ENCODE results near the gene NUP214. TPM values are rescaled to one million over a fixed set of nuclear protein-coding genes. Genes with fewer than 3 reads are reported as not detected.
A peak's percentile ranks its signal among the peaks of the same experiment; 100 is the strongest.
"Not testable (repeated sequence)": the region's sequence is repeated elsewhere in the genome, so short reads cannot be mapped to it uniquely, and the experiment has no call there.

Gene NUP214
- total RNA-seq, 1 donor from 2014 or later = 67.4 TPM

GRCh38 chr9:131259432-131259898 lies 134.1 kb downstream of the NUP214 start:
- Mint-ChIP-seq H3K36me3 (ENCODE audit: low read depth) (peaks cover 59% of the 10 kb centered on the region), H3K4me1 (ENCODE audit: low read depth) (peaks cover 34% of the 10 kb centered on the region), H3K27me3 (ENCODE audit: low read depth) (no peaks in the 10 kb centered on the region), H3K9me3 (no peaks in the 10 kb centered on the region), H3K4me3 (ENCODE audit: low read depth) (no peak overlapping the region), H3K27ac (peak overlapping the region; percentile 28)
- DNase-seq (ENCODE audit: low spot score) = no peak
- intact Hi-C loops (cut with micrococcal nuclease) = loop anchor here (10.0 kb wide), 1 partner anchor 1095 kb away; the partner anchor contains the start of gene SETX

- Mint-ChIP-seq H3K4me3 (ENCODE audit: low read depth) (no peak overlapping the region), H3K27ac (peak overlapping the region; percentile 28), H3K9me3 (no peaks in the 10 kb centered on the region), H3K27me3 (ENCODE audit: low read depth) (no peaks in the 10 kb centered on the region), H3K36me3 (ENCODE audit: low read depth) (peaks cover 65% of the 10 kb centered on the region), H3K4me1 (ENCODE audit: low read depth) (peaks cover 38% of the 10 kb centered on the region)
- intact Hi-C loops (cut with micrococcal nuclease) = loop anchor here (10.0 kb wide), 1 partner anchor 1095 kb away; the partner anchor contains the start of gene SETX
- DNase-seq (ENCODE audit: low spot score) = no peak
These were observed 134.7 kb downstream of the NUP214 start for GRCh38 chr9:131259916-131260597.

- no peaks in the 10 kb centered on the region for H3K27me3 Mint-ChIP-seq (ENCODE audit: low read depth)
These were observed 135.5 kb downstream of the NUP214 start for GRCh38 chr9:131260751-131261452.

GRCh38 chr9:131262327-131263032 lies 137.1 kb downstream of the NUP214 start:
- intact Hi-C loops (cut with micrococcal nuclease) = no loop called here
- no peaks in the 10 kb centered on the region for H3K27me3 Mint-ChIP-seq (ENCODE audit: low read depth)
- no peak for DNase-seq (ENCODE audit: low spot score)
- H3K4me1 Mint-ChIP-seq (ENCODE audit: low read depth) = peaks cover 47% of the 10 kb centered on the region
- peak overlapping the region; percentile 7 for H3K4me3 Mint-ChIP-seq (ENCODE audit: low read depth)
- H3K27ac Mint-ChIP-seq = peak overlapping the region; percentile 40
- H3K36me3 Mint-ChIP-seq (ENCODE audit: low read depth) = peaks cover 77% of the 10 kb centered on the region
- no peaks in the 10 kb centered on the region for H3K9me3 Mint-ChIP-seq

More at GRCh38 chr9:131260751-131261452, 135.5 kb downstream of the NUP214 start:
- intact Hi-C loops (cut with micrococcal nuclease) = no loop called here
- H3K36me3 Mint-ChIP-seq (ENCODE audit: low read depth) = peaks cover 67% of the 10 kb centered on the region
- no peak overlapping the region for H3K4me3 Mint-ChIP-seq (ENCODE audit: low read depth)
- peaks cover 41% of the 10 kb centered on the region for H3K4me1 Mint-ChIP-seq (ENCODE audit: low read depth)
- peak overlapping the region; percentile 22 for H3K27ac Mint-ChIP-seq
- DNase-seq (ENCODE audit: low spot score) = no peak
- H3K9me3 Mint-ChIP-seq = no peaks in the 10 kb centered on the region

- H3K9me3 Mint-ChIP-seq; H3K27me3 Mint-ChIP-seq (ENCODE audit: low read depth); DNase-seq (ENCODE audit: low spot score); H3K4me3 Mint-ChIP-seq (ENCODE audit: low read depth); intact Hi-C loops (cut with micrococcal nuclease): not testable (repeated sequence)
- Mint-ChIP-seq H3K27ac (peak overlapping the region; percentile 40), H3K4me1 (ENCODE audit: low read depth) (peaks cover 46% of the 10 kb centered on the region), H3K36me3 (ENCODE audit: low read depth) (peaks cover 73% of the 10 kb centered on the region)
These were observed 137.6 kb downstream of the NUP214 start for GRCh38 chr9:131263033-131263343.

- Mint-ChIP-seq H3K27ac (peak overlapping the region; percentile 81), H3K4me3 (ENCODE audit: low read depth) (peak overlapping the region; percentile 37), H3K36me3 (ENCODE audit: low read depth) (peaks cover 71% of the 10 kb centered on the region), H3K9me3 (no peaks in the 10 kb centered on the region), H3K4me1 (ENCODE audit: low read depth) (peaks cover 48% of the 10 kb centered on the region), H3K27me3 (ENCODE audit: low read depth) (no peaks in the 10 kb centered on the region)
- intact Hi-C loops (cut with micrococcal nuclease) = no loop called here
- DNase-seq (ENCODE audit: low spot score) = no peak
These were observed 138.3 kb downstream of the NUP214 start for GRCh38 chr9:131263701-131264100.

- no peaks in the 10 kb centered on the region for H3K9me3 Mint-ChIP-seq
- peak overlapping the region; percentile 33 for H3K4me3 Mint-ChIP-seq (ENCODE audit: low read depth)
- H3K27ac Mint-ChIP-seq = peak overlapping the region; percentile 81
- intact Hi-C loops (cut with micrococcal nuclease) = no loop called here
- H3K36me3 Mint-ChIP-seq (ENCODE audit: low read depth) = peaks cover 69% of the 10 kb centered on the region
- H3K27me3 Mint-ChIP-seq (ENCODE audit: low read depth) = no peaks in the 10 kb centered on the region
- peaks cover 51% of the 10 kb centered on the region for H3K4me1 Mint-ChIP-seq (ENCODE audit: low read depth)
- no peak for DNase-seq (ENCODE audit: low spot score)
These were observed 138.8 kb downstream of the NUP214 start for GRCh38 chr9:131264231-131264630.

- peak overlapping the region; percentile 75 for H3K4me3 Mint-ChIP-seq (ENCODE audit: low read depth)
- no peaks in the 10 kb centered on the region for H3K27me3 Mint-ChIP-seq (ENCODE audit: low read depth)
- DNase-seq (ENCODE audit: low spot score) = no peak
- no peaks in the 10 kb centered on the region for H3K9me3 Mint-ChIP-seq
- H3K27ac Mint-ChIP-seq = peak overlapping the region; percentile 97
- intact Hi-C loops (cut with micrococcal nuclease) = no loop called here
- peaks cover 64% of the 10 kb centered on the region for H3K36me3 Mint-ChIP-seq (ENCODE audit: low read depth)
- H3K4me1 Mint-ChIP-seq (ENCODE audit: low read depth) = peaks cover 67% of the 10 kb centered on the region
These were observed 141.2 kb downstream of the NUP214 start for GRCh38 chr9:131266266-131267229.

GRCh38 chr9:131270171-131271015 lies 145.0 kb downstream of the NUP214 start:
- intact Hi-C loops (cut with micrococcal nuclease) = loop anchor here (2.0 to 10.0 kb wide), 4 partner anchors 18 to 1236 kb away; no protein-coding TSS in a partner anchor
- DNase-seq (ENCODE audit: low spot score) = peak; percentile 45
- Mint-ChIP-seq H3K36me3 (ENCODE audit: low read depth) (peaks cover 67% of the 10 kb centered on the region), H3K27ac (peak overlapping the region; percentile 97), H3K9me3 (no peaks in the 10 kb centered on the region), H3K27me3 (ENCODE audit: low read depth) (no peaks in the 10 kb centered on the region), H3K4me1 (ENCODE audit: low read depth) (peaks cover 58% of the 10 kb centered on the region), H3K4me3 (ENCODE audit: low read depth) (peak overlapping the region; percentile 100)

GRCh38 chr9:131271016-131271273 lies 145.6 kb downstream of the NUP214 start:
- H3K9me3 Mint-ChIP-seq; H3K27me3 Mint-ChIP-seq (ENCODE audit: low read depth); DNase-seq (ENCODE audit: low spot score): not testable (repeated sequence)
- intact Hi-C loops (cut with micrococcal nuclease) = loop anchor here (2.0 to 10.0 kb wide), 4 partner anchors 18 to 1236 kb away; no protein-coding TSS in a partner anchor
- peak overlapping the region; percentile 100 for H3K4me3 Mint-ChIP-seq (ENCODE audit: low read depth)
- peaks cover 54% of the 10 kb centered on the region for H3K4me1 Mint-ChIP-seq (ENCODE audit: low read depth)
- H3K27ac Mint-ChIP-seq = peak overlapping the region; percentile 97
- H3K36me3 Mint-ChIP-seq (ENCODE audit: low read depth) = peaks cover 72% of the 10 kb centered on the region

GRCh38 chr9:131271506-131271931 lies 146.1 kb downstream of the NUP214 start:
- DNase-seq (ENCODE audit: low spot score) = no peak
- Mint-ChIP-seq H3K36me3 (ENCODE audit: low read depth) (peaks cover 71% of the 10 kb centered on the region), H3K4me3 (ENCODE audit: low read depth) (peak overlapping the region; percentile 100), H3K27ac (peak overlapping the region; percentile 97), H3K4me1 (ENCODE audit: low read depth) (peaks cover 48% of the 10 kb centered on the region), H3K27me3 (ENCODE audit: low read depth) (no peaks in the 10 kb centered on the region), H3K9me3 (no peaks in the 10 kb centered on the region)
- intact Hi-C loops (cut with micrococcal nuclease) = loop anchor here (2.0 to 10.0 kb wide), 4 partner anchors 19 to 1237 kb away; no protein-coding TSS in a partner anchor

Measured in activated T-helper 2 cell treated with anti-CD3 and anti-CD28 coated beads, Interferon-gamma antibody, Interleukin-2, Interleukin-4, amounts not matched to agents 10 μg/mL and 5 μg/mL and 100 μg/mL, durations not matched to agents 14 hours and 24 hours and 36 hours (primary cell).